ENCODE results near the gene SNRPD3.
A peak's percentile ranks its signal among the peaks of the same experiment; 100 is the strongest.

The SNRPD3 gene

GRCh38 chr22:24576778-24577177 lies 21.0 kb downstream of the SNRPD3 start:
- no peak for DNase-seq

- no peak for DNase-seq
Measured at GRCh38 chr22:24578355-24579257, 22.8 kb downstream of the SNRPD3 start.

- no peak for DNase-seq
Measured at GRCh38 chr22:24579258-24579601, 23.4 kb downstream of the SNRPD3 start.

DNA sequence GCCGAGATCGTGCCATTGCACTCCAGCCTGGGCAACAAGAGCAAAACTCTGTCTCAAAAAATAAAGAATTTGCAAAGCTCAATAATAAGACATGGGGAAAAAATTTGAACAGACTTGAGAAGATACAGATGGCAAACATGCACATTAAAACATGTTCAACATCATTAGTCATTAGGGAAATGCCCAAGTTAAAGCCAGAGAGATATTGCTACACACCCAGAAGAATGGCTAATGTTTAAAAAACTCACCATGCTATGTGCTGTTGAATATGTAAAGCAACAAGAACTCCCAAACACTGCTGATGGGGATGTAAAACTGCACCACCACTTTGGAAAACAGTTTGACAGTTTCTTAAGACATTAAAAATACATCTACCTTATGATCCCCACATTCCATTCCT lies 24.5 kb downstream of the SNRPD3 start:
- DNase-seq, result no peak

GRCh38 chr22:24582056-24582814 lies 26.4 kb downstream of the SNRPD3 start:
- DNase-seq, result no peak

DNA sequence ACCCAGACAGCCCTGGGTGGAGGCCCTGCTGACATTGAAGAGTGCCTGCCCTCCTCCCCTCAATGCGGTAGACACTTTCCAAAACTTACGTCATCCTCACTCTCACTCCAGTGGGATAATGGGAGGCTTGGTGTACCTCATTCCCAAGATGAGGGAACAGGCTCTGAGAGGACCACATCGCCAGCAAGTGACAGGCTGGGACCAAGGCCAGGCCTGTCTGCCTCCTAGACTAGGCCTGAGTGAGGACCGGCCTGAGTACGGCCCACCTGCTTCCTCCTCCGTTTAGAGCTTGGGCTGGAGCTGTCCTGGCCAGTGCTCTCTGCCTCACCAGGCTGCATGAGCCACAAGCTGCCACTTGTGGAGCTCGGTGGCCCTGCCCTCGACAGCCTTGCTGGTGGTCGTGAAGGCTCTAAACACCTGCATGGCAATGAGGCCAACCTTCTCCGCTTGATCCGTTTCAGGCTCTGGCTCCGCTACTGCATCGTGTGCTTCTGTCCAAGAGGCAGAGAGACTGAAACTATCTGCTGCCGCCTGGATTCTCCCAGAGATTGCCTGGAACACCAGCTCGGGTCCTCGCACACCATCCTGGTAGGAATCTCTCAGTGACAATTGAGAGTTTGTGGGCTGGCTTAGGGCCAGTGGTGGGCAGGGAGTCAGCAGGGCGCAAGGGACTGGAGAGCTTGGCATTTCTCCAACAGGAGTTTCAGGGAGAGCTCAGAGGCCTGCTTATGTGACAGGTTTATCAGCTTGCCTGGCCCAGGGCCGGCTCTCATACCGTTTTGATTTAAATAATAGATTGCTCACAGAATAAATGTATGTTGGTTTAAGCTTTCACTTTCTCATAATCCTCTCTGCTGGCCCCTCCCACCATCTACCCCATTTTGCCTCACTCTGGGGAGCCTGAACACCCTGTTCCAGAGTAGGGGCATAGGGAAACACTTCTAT lies 27.7 kb downstream of the SNRPD3 start:
- peak; percentile 89 for DNase-seq

- DNase-seq, result no peak
Measured at GRCh38 chr22:24584166-24584790, 28.5 kb downstream of the SNRPD3 start.

GRCh38 chr22:24584871-24585411 lies 29.1 kb downstream of the SNRPD3 start:
- no peak for DNase-seq

DNA sequence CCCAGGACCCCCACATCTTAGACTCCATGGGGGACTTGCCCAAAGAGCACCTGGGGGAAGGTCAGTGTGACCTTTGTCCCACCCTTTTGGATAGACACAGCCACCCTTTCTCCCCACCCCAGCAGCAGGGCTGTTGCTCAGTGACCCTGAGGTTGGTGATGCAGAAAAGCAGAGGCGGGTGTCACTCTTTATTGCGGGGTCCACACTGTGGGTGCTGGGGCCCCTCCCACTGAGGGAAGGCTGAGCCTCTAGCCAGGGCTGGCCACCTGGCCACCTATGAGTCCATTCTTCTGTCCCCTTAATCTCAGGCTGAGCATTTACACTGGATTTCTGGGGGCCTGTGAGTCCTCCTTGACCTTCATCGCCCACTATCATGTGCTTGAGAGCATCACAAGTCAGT lies 29.7 kb downstream of the SNRPD3 start:
- DNase-seq, result no peak

DNA sequence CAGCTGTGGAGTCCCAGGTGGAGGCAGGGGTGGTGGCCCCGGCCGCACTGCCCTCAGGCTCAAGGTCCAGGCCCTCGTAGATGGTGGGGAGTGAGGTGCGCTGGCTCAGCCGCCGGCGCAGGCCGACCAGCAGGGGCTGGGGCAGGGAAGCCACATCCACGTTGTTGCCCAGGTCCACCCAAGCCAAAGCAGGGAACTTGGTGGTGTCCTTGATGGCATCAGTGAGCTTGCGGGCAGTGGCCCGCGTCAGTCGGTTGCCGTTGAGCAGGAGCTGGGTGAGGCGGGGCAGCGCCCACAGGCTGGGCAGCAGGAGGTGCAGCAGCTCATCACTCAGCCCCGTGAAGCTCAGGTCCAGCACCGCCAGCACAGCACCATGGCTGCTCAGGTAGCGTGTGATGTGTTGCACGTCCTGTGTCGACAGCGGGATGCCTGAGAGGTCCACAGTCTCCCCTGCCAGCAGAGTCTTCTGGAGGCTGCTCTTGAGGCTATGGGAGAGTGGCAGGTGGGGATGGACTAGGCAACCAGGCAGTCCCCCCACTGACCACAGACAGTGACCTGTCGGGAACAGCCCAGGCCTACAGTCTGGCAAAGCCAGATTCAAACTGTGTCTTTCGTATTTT lies 30.2 kb downstream of the SNRPD3 start:
- DNase-seq, result no peak

- no peak for DNase-seq
Measured at GRCh38 chr22:24587251-24587650, 31.5 kb downstream of the SNRPD3 start.

- no peak for DNase-seq
Measured at GRCh38 chr22:24587948-24588347, 32.1 kb downstream of the SNRPD3 start.

DNA sequence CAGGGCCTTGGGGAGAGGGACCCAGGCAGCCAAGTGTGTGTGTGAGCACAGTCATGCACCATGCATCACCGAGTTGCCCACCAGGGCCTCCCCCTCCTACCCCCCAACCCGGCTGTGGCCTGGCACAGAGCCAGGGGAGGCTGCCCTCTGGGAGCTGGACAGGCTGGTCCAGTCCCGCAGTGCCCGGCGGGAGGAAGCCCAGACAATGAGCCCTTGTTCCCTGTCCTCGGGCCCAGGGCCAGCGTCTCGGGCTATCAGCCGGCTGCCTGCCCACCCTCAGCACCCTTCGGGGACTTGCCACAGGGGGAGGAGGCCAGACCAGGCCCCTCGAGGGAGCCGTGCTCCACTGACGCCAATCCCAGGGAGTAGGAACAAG lies 32.6 kb downstream of the SNRPD3 start:
- DNase-seq, result no peak

DNA sequence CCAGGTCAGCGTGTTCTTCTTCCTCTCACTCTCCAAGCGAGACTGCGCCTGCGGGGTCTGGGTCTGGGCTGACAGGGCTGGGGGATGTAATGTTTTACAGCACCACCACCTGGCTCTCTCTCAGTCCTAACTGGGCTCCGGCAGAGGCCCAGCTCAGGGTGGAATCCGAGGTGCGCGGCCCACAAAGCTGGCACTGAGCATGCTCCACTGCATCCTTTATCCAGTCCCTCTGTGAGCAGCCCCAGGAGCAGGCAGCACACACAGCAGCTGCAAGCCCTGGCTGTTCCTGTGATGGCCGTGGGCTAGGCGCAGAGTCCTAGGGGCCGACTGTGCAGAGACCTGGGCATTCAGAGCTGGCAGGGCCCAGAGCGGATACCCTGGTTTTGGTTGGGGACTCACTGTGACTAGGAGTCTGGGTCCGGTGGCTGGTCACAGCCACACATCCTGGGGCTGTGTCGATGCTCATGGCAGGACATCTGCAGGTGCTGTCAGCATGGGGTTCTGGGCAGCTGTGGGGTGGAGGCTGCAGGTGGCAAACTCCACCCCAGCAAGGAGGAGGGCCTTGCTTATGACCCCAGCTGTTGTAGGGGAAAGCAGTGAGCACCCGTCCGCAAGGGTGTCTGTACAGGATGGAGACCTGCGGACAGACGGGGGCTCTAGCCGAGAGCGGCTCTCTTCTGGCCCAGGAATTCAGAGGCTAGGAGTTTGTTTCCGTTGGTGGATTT lies 33.1 kb downstream of the SNRPD3 start:
- DNase-seq, result no peak

DNA sequence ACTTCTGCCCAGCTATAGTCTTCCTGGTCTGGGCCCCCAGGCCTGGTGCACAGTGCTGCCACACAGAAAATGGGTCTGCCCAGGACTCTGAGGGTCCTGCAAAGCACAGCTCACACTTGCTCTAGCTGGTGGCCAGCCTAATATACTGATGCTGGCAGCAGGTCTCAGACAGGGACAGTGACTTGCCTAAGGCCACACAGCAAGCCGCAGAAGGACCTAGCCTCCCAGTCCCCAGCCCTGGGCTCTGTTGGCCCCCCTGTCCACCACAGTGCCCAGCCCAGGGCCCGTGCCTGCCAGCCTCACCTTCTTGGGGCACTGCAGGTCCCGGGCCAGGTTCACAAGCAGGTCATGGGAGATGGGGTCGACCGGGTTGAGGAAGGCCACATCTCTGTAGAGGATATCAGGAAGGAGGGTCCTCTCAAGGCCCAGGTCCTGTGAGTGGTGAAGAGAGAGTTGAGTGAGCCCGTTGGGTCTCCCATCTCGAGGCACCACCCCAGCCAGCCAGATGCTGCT lies 33.8 kb downstream of the SNRPD3 start:
- no peak for DNase-seq

GRCh38 chr22:24590596-24591173 lies 34.9 kb downstream of the SNRPD3 start:
- no peak for DNase-seq

GRCh38 chr22:24591286-24591830 lies 35.6 kb downstream of the SNRPD3 start:
- no peak for DNase-seq

GRCh38 chr22:24592058-24592850 lies 36.5 kb downstream of the SNRPD3 start:
- peak; percentile 35 for DNase-seq

DNA sequence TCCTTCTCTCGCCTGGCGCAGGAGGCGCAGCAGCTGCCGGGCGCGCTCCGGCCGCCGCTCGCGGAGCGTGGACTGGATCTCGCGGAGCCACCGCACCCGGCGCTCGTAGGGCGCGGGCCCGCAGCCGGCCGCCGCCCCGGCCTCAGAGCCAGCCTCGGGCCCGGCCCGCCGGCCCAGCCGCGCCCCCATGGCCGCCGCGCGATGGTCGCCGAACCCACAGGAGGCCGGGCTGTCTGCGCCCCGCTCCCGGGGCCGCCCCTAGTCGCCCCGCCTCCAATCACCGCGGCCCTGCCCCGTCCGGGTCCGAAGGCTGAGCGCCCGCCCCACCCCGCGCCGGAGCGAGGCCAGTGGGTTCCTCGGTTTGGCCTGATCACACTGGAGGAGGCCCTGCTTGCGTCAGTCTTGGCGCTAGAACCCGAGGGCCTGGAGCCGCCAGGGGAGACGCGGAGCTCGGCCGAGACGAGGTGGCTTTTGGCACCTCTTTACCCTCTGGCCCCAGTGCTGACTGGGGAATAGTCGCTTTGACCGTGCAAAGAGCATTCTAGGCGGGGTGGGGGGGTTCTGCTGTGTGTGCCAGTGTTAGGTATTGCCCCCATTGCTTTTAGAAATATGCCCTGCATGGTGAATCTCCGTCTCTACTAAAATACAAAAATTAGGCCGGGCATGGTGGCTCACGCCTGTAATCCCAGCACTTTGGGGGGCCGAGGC lies 37.2 kb downstream of the SNRPD3 start, which contains the start of gene LRRC75B:
LRRC75B (minus strand) TSS at position 223 of the 708 bp plus-strand sequence; CDS start at position 189, 34 bp downstream.
- peak; percentile 57 for DNase-seq

All from NCI-H345 (cell line).